Keratinocyte (primary cell): Measurements from ENCODE around the gene TP53INP2. TPM values are rescaled to one million over a fixed set of nuclear protein-coding genes. Genes with fewer than 3 reads are reported as not detected.
A peak's percentile ranks its signal among the peaks of the same experiment; 100 is the strongest.

Source experiments
- DNase-seq: peaks from one replicate; pipeline ENCODE4 v3.0.0-alpha.2; 2011; ENCODE audit warnings: low read depth, missing footprints, low spot score
- FAIRE-seq: peaks from 2 replicates; lab custom pipeline; 2011; peaks lifted over from hg19 to GRCh38; lab: Jason Lieb, UNC
- H2AFZ ChIP-seq: 2 replicates; pipeline ENCODE4 v1.6.0; 2012; ENCODE audit warnings: low read length, control low read depth, inconsistent platforms; ENCODE audit not compliant: control insufficient read depth
- H3K27ac ChIP-seq: 2 replicates; pipeline ENCODE4 v1.5.1; 2011; ENCODE audit warnings: low read length; ENCODE audit not compliant: control insufficient read depth, insufficient read depth
- H3K27me3 ChIP-seq: 3 replicates; pipeline ENCODE4 v1.6.0; 2011; ENCODE audit warnings: low read length; ENCODE audit not compliant: control insufficient read depth, insufficient read depth; ENCODE audit errors: extremely low read depth
- H3K36me3 ChIP-seq, 2 experiments: 2 replicates in 1 of 2; 3 replicates in 1 of 2; pipeline ENCODE4 v1.5.1; 2011; ENCODE audit warnings: low read length in 2 of 2, mild to moderate bottlenecking in 1 of 2; ENCODE audit not compliant: control insufficient read depth in 2 of 2, insufficient read depth in 2 of 2; ENCODE audit errors: extremely low read depth in 1 of 2
- H3K4me1 ChIP-seq: 3 replicates; pipeline ENCODE4 v1.5.1; 2011; ENCODE audit warnings: low read length; ENCODE audit not compliant: control insufficient read depth, insufficient read depth; ENCODE audit errors: extremely low read depth
- H3K4me2 ChIP-seq: 3 replicates; pipeline ENCODE4 v1.6.0; 2011; ENCODE audit warnings: low read depth, low read length; ENCODE audit not compliant: control insufficient read depth, insufficient read depth; ENCODE audit errors: extremely low read depth
- H3K4me3 ChIP-seq, 3 experiments: fragments of 200-600 bp in 1 of 3; sonication (generic) in 1 of 3; 2 replicates in 2 of 3; 3 replicates in 1 of 3; pipeline ENCODE4 v1.5.1; 2011 to 2016; ENCODE audit warnings: low read length in 3 of 3, mild to moderate bottlenecking in 3 of 3, control low read depth in 2 of 3, inconsistent platforms in 1 of 3, low read depth in 1 of 3, mixed read lengths in 1 of 3, mixed run types in 1 of 3, moderate library complexity in 1 of 3; ENCODE audit not compliant: control insufficient read depth in 2 of 3, insufficient read depth in 2 of 3; ENCODE audit errors: extremely low read depth in 1 of 3
- H3K79me2 ChIP-seq: 2 replicates; pipeline ENCODE4 v1.6.0; 2012; ENCODE audit warnings: low read length; ENCODE audit not compliant: control insufficient read depth, insufficient read depth
- H3K9ac ChIP-seq: 3 replicates; pipeline ENCODE4 v1.6.0; 2011; ENCODE audit warnings: low read length; ENCODE audit not compliant: control insufficient read depth, insufficient read depth; ENCODE audit errors: extremely low read depth
- H3K9me1 ChIP-seq: 3 replicates; pipeline ENCODE4 v1.6.0; 2011; ENCODE audit warnings: low read length; ENCODE audit not compliant: control insufficient read depth, insufficient read depth; ENCODE audit errors: extremely low read depth
- H3K9me3 ChIP-seq: 2 replicates; pipeline ENCODE4 v1.5.1; 2012; ENCODE audit warnings: low read depth, low read length; ENCODE audit not compliant: control insufficient read depth
- H4K20me1 ChIP-seq: 3 replicates; pipeline ENCODE4 v1.6.0; 2011; ENCODE audit warnings: low read length; ENCODE audit not compliant: control insufficient read depth, insufficient read depth; ENCODE audit errors: extremely low read depth
- CTCF ChIP-seq, 3 experiments: IDR thresholded peaks in 1 of 3; conservative IDR thresholded peaks in 1 of 3; optimal IDR thresholded peaks in 1 of 3; 2 replicates in 2 of 3; 3 replicates in 1 of 3; pipeline versions ENCODE3 to v1.5.1; 2011; ENCODE audit warnings: low read length in 3 of 3, mild to moderate bottlenecking in 3 of 3, moderate library complexity in 2 of 3, control low read depth in 1 of 3, inconsistent platforms in 1 of 3; ENCODE audit not compliant: insufficient read depth in 2 of 3; ENCODE audit errors: extremely low read depth in 1 of 3
- EZH2 ChIP-seq: IDR thresholded peaks from one replicate; pipeline ENCODE4 v1.6.1; 2012; ENCODE audit warnings: inconsistent platforms, mild to moderate bottlenecking, low read length, moderate library complexity
- dilution Hi-C: fragments of 300-500 bp; cut with MboI; formaldehyde crosslinking; loops from one replicate; pipeline ENCODE4 v1.7.0; 2020; ENCODE audit warnings: low sequenced_read_pairs; ENCODE audit not compliant: extremely low pct_ligation_motif_present
- polyA plus RNA-seq, 5 experiments: library from polyadenylated mRNA; depleted of rRNA in 3 of 5; stranded (reverse) in 3 of 5; stranded (forward) in 1 of 5; unstranded in 1 of 5; fragments of >200 nt; gene quantifications; 1 replicate in 1 of 5; 2 replicates in 3 of 5; 3 replicates in 1 of 5; pipeline versions ENCODE4 v1.2.1 to v1.2.3, GENCODE V29; 2011 to 2012; ENCODE audit warnings: missing spikeins in 2 of 5, low read depth in 1 of 5, low replicate concordance in 1 of 5

Gene TP53INP2
- polyA plus RNA-seq, 1 donor (not counting 4 experiments of a cell fraction or from before 2014, with no cell fraction given): 1.0 TPM

GRCh38 chr20:34703061-34703423, 1.1 kb upstream of the TP53INP2 start:
- peaks cover 6% of the 10 kb centered on the region for H3K27me3 ChIP-seq
- H3K79me2 ChIP-seq: no peaks in the 10 kb centered on the region
- H4K20me1 ChIP-seq: no peaks in the 10 kb centered on the region
- no peaks in the 10 kb centered on the region for H3K9me1 ChIP-seq
- dilution Hi-C loops: no loop called here
- H3K9ac ChIP-seq: peak overlapping the region; percentile 70
- H2AFZ ChIP-seq: no peak overlapping the region
- FAIRE-seq (no peak), DNase-seq (no peak)
- H3K4me3 ChIP-seq: peak overlapping the region in 1 of 3 experiments; percentile 79
- H3K9me3 ChIP-seq: no peaks in the 10 kb centered on the region
- no peaks in the 10 kb centered on the region for H3K36me3 ChIP-seq
- no peak overlapping the region for H3K27ac ChIP-seq
- peak overlapping the region; percentile 85 for H3K4me2 ChIP-seq
- H3K4me1 ChIP-seq: peaks cover 23% of the 10 kb centered on the region
- TF ChIP-seq CTCF (optimal IDR thresholded peaks at IDR 0.05 in 1 of 3, IDR thresholded peaks at IDR 0.05 in 1 of 3, conservative IDR thresholded peaks at IDR 0.05 in 1 of 3; ENCODE audit: extremely low read depth in 1 of 3, insufficient read depth in 2 of 3, low read length in 3 of 3) (no peak), EZH2 (no peak)

GRCh38 chr20:34703424-34704176, 544 bp upstream of the TP53INP2 start:
- H3K27ac ChIP-seq: peak overlapping the region; percentile 33
- peak overlapping the region; percentile 82 for H2AFZ ChIP-seq
- H3K9me3 ChIP-seq: no peaks in the 10 kb centered on the region
- DNase-seq (no peak), FAIRE-seq (no peak)
- peak overlapping the region; percentile 85 for H3K4me2 ChIP-seq
- H3K36me3 ChIP-seq: no peaks in the 10 kb centered on the region
- H4K20me1 ChIP-seq: no peaks in the 10 kb centered on the region
- peak overlapping the region; percentile 65 to 79 (median 75) for H3K4me3 ChIP-seq
- no peaks in the 10 kb centered on the region for H3K79me2 ChIP-seq
- H3K9me1 ChIP-seq: no peaks in the 10 kb centered on the region
- H3K9ac ChIP-seq: peak overlapping the region; percentile 70
- no peak for TF ChIP-seq EZH2
- peak in 1 of 3 experiments; percentile 17 for TF ChIP-seq CTCF (optimal IDR thresholded peaks at IDR 0.05 in 1 of 3, IDR thresholded peaks at IDR 0.05 in 1 of 3, conservative IDR thresholded peaks at IDR 0.05 in 1 of 3; ENCODE audit: extremely low read depth in 1 of 3, insufficient read depth in 2 of 3, low read length in 3 of 3)
- peaks cover 4% of the 10 kb centered on the region for H3K27me3 ChIP-seq
- peaks cover 23% of the 10 kb centered on the region for H3K4me1 ChIP-seq
- dilution Hi-C loops: no loop called here
